Mononuclear cell (primary cell): ENCODE results near the gene MORN2. TPM values are rescaled to one million over a fixed set of nuclear protein-coding genes. Genes with fewer than 3 reads are reported as not detected.

ENCODE experiments used
- H3K27me3 ChIP-seq: 2 replicates; pipeline ENCODE4 v1.6.0; 2011; ENCODE audit warnings: low read length, control low read depth; ENCODE audit not compliant: insufficient read depth
- H3K4me1 ChIP-seq: 2 replicates; pipeline ENCODE4 v1.5.1; 2011; ENCODE audit warnings: mild to moderate bottlenecking, low read length, control low read depth; ENCODE audit not compliant: insufficient read depth
- H3K4me3 ChIP-seq: 2 replicates; pipeline ENCODE4 v1.5.1; 2011; ENCODE audit warnings: mild to moderate bottlenecking, low read length, moderate library complexity
- H3K9me3 ChIP-seq: 2 replicates; pipeline ENCODE4 v1.5.1; 2011; ENCODE audit warnings: low read depth, mild to moderate bottlenecking, control low read depth, low read length
- total RNA-seq: library from RNA; depleted of rRNA; stranded (reverse); fragments of >200 nt; gene quantifications from one replicate; pipeline ENCODE4 v1.2.3, GENCODE V29; 2012

Gene MORN2
- total RNA-seq, 1 donor: 1.2 TPM

- peaks cover 19% of the 10 kb centered on the region for H3K4me1 ChIP-seq
- H3K4me3 ChIP-seq: no peak overlapping the region
- peaks cover 4% of the 10 kb centered on the region for H3K9me3 ChIP-seq
- no peaks in the 10 kb centered on the region for H3K27me3 ChIP-seq
Measured at GRCh38 chr2:38873763-38874162, 2.0 kb upstream of the MORN2 start.

GRCh38 chr2:38875227-38875575 lies 575 bp upstream of the MORN2 start:
- Histone ChIP-seq H3K9me3 (no peaks in the 10 kb centered on the region), H3K27me3 (no peaks in the 10 kb centered on the region), H3K4me3 (peak overlapping the region; percentile 95)

DNA sequence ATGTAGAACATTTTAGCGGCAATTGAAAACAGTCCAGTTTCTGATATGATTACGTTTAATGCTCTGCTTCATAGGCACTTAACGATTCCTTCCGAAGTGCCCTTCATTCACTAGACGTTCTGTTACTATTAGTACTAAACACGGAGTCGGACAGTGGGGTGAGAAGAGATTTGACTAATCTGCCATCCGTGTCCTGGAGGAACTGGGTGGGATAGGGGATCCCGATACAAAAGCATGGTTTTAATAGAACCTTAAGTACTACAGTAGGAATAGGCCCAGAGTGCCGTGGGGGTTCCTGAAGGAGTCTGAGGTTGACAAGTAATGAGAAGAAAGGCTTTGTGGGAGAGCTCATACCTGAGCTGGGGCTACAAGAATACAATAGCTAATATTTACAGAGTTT lies 631 bp downstream of the MORN2 start:
- Histone ChIP-seq H3K4me3 (peak overlapping the region; percentile 95), H3K9me3 (no peaks in the 10 kb centered on the region), H3K27me3 (no peaks in the 10 kb centered on the region), H3K4me1 (peaks cover 19% of the 10 kb centered on the region)

More at GRCh38 chr2:38875227-38875575, 575 bp upstream of the MORN2 start:
- peaks cover 19% of the 10 kb centered on the region for H3K4me1 ChIP-seq

DNA sequence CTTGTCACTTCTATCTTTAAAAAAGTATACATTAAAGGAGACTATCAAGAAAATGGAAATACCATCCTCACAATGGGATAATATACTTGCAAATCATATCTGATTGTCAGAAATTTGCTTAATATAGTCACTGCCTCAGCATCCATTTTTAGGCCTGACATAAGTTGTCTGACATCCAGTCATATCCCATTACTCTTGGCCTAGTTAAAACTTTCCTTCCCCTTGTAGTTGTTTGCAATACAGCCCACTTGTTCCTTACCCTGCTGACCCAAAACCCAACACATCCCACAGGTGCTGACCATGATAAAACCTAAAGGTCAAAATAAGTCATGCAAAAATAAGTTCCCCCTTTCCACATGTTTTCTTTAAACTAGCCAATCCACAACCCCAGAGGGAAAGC lies 10.3 kb downstream of the MORN2 start:
- Histone ChIP-seq H3K4me3 (no peak overlapping the region), H3K27me3 (no peaks in the 10 kb centered on the region), H3K9me3 (no peaks in the 10 kb centered on the region), H3K4me1 (no peaks in the 10 kb centered on the region)

DNA sequence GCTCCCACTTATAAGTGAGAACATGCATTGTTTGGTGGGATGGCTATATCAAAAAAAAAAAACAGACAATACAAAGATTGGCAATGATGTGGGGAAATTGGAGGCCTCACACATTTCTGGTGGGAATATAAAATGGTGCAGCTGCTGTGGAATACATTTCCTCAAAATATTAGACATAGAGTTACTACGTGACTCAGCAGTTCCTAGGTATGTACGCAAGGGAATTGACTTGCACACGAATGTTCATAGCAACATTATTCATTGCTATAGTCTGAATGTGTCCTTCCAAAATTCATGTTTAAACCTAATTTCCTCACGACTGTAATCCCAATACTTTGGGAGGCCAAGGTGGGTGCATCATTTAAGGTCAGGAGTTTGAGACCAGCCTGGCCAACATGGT lies 11.6 kb downstream of the MORN2 start:
- H3K4me1 ChIP-seq: no peaks in the 10 kb centered on the region
- H3K27me3 ChIP-seq: no peaks in the 10 kb centered on the region
- H3K4me3 ChIP-seq: no peak overlapping the region
- no peaks in the 10 kb centered on the region for H3K9me3 ChIP-seq

DNA sequence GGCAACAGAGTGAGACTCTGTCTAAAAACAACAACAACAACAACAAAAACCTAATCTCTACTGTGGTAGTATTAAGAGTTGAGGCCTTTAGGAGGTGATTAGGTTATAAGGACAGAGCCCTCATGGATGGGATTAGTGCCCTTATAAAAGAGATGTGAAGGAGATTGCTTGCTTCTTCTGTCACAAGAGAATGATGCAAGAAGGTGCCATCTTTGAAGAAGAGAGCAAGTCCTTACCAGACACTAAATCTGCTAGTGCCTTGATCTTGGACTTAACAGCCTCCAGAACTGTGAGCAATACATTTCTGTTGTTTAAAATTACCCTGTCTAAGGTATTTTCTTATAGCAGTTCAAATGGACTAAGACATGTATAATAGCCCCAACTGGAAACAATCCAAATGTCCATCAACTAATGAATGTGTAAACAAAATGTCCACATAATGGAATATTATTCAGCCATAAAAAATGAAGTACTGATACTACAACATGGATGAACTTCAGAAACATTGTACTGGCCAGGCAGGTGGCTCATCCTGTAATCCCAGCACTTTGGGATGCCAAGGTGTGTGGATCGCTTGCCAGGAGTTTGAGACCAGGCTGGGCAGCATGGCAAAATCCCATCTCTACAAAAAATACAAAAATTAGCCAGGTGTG lies 12.3 kb downstream of the MORN2 start:
- Histone ChIP-seq H3K9me3 (no peaks in the 10 kb centered on the region), H3K27me3 (no peaks in the 10 kb centered on the region), H3K4me3 (no peak overlapping the region), H3K4me1 (no peaks in the 10 kb centered on the region)

DNA sequence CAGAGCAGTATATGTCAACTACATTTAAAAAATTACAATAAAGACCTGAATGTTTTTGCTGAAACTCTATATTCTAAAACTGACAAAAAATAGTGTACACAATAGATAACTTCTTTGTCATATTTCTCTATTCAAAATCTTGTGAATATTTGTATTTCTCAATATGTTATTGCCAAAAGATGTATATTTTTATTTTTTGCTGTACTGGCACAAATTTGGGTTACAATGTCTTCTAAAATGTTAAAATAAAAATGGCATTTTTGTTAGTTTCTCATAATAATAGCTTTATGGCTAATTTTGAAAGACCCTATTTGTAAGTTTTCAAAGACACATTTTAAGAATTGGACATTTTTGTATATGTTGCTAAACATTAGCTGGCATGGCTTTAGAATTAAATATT lies 13.3 kb downstream of the MORN2 start:
- H3K27me3 ChIP-seq: no peaks in the 10 kb centered on the region
- H3K9me3 ChIP-seq: no peaks in the 10 kb centered on the region
- H3K4me3 ChIP-seq: no peak overlapping the region
- H3K4me1 ChIP-seq: no peaks in the 10 kb centered on the region

DNA sequence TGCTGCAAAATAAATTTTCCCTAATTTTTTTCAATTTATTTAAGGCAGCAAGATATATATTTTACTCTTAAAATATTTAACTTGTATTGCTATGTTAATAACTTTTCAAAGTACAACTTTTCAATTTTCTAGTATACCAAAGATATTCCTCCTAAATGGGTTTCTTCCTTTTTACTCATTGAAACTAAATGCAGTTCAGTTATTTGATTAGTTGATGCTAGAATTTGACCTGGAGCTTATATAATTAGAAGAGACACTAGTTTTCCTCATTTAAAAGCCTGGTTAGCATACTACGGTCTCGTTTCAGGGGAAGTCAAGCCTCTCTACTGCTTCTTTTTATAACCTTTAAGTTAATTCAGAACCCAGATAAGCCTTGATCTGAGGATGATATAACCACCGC lies 13.8 kb downstream of the MORN2 start, which contains the start of gene ARHGEF33:
Gene ARHGEF33, plus strand, starts transcription at position 301 of the 400 bp plus-strand sequence. CDS start 29,573 bp downstream, outside the sequence.
- Histone ChIP-seq H3K4me3 (no peak within 1 kb of the TSS), H3K9me3 (no peaks in the 10 kb centered on the region), H3K4me1 (no peaks in the 10 kb centered on the region), H3K27me3 (no peaks in the 10 kb centered on the region)

- no peaks in the 10 kb centered on the region for H3K27me3 ChIP-seq
- H3K9me3 ChIP-seq: no peaks in the 10 kb centered on the region
- H3K4me3 ChIP-seq: no peak overlapping the region
- H3K4me1 ChIP-seq: no peaks in the 10 kb centered on the region
Measured at GRCh38 chr2:38892819-38893218, 17.0 kb downstream of the MORN2 start.

DNA sequence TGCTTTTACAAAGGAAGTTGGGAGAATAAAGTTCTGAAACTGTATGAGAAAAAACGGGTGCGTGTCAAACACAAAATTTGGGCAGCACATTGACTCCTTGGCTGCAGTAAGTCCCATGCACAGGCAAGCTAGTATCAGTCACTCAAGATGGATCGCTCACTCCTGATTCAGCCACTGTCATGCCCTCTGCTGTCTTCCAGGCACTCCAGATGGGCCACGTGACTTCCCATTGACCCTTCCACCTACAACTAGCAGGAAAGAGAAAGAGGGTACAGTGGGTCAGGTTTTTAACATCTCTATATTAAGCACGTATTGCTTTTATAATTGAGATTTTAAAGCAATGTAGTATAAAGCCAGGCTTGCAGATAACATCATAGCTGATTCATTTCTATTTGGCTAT lies 22.5 kb downstream of the MORN2 start:
- Histone ChIP-seq H3K4me3 (no peak overlapping the region), H3K4me1 (no peaks in the 10 kb centered on the region), H3K9me3 (no peaks in the 10 kb centered on the region), H3K27me3 (no peaks in the 10 kb centered on the region)

DNA sequence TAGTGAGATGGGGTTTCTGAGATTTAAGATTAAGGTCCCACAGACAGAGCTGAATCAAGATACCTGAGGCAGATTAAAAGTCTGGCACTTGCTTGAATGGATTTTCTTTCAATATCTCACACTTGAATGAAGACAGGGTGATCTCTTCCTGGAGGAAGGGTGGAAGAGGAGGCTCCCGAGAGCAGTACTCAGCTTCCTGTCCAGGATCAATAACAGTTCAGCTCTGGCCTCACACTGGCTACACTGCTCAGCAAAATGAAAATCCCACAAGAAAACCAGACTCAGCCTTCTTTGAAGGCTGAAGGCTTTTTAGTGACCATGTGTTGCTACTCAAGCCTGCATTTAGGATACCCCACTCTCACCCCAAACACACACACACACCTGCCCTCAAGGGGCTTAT lies 24.9 kb downstream of the MORN2 start:
- Histone ChIP-seq H3K4me1 (no peaks in the 10 kb centered on the region), H3K9me3 (no peaks in the 10 kb centered on the region), H3K4me3 (no peak overlapping the region), H3K27me3 (no peaks in the 10 kb centered on the region)

DNA sequence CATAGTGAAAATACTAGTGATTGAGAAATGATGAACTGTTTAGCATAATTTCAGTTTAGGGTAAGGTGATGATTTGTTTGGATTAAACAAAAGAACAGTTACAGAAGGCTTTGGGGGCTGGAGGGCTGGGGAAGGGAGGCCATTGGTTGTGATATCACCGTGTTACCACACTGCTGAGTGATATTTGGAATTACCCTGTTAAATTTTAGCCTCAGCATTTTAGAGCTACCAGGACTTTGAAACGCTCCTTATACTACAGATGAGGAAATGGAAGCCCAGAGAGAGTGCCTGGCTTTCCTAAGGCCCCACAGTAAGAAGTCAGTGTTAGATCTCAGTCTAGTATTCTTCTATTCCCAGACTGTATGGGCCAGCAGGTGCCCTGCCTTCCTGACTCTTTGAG lies 29.5 kb downstream of the MORN2 start:
- Histone ChIP-seq H3K27me3 (no peaks in the 10 kb centered on the region), H3K9me3 (no peaks in the 10 kb centered on the region), H3K4me3 (no peak overlapping the region), H3K4me1 (no peaks in the 10 kb centered on the region)

GRCh38 chr2:38907242-38907641 lies 31.5 kb downstream of the MORN2 start:
- no peaks in the 10 kb centered on the region for H3K4me1 ChIP-seq
- H3K4me3 ChIP-seq: no peak overlapping the region
- no peaks in the 10 kb centered on the region for H3K27me3 ChIP-seq
- no peaks in the 10 kb centered on the region for H3K9me3 ChIP-seq

DNA sequence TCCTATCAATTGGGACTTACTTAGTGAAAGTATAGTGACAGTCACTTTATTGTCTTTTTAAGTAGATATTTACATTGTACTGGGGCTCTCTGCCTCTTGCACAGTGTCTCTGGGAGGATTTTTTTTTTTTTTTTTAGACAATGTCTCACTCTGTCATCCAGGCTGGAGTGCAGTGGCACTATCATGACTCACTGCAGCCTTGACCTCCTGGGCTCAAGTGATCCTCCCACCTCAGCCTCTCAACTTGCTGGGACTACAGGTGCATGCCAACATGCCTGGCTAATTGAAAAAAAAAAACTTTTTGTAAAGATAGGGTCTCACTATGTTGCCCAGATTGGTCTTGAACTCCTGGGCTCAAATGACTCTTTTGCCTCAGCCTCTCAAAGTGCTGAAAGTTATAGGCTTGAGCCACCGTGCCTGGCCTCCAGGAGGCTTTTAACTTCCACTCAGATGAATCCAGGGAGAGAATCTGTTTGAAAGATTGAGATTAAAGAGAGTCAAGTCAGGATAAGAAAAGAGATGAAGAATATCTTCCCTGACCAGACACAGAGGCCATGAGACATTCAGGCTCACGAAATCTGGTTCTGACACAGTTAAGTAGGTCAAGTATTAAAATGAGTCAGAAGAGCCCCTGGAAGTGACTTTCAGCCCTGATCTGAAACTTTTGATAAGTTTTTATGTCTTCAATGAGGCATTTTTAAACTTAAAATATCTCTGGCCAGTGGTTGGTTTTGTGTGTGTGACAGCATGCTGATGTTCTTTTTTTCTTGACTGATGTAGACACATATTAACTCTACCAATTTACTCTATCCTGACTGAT lies 32.2 kb downstream of the MORN2 start:
- Histone ChIP-seq H3K9me3 (no peaks in the 10 kb centered on the region), H3K27me3 (no peaks in the 10 kb centered on the region), H3K4me3 (no peak overlapping the region), H3K4me1 (no peaks in the 10 kb centered on the region)

GRCh38 chr2:38909872-38910271 lies 34.1 kb downstream of the MORN2 start:
- Histone ChIP-seq H3K4me1 (no peaks in the 10 kb centered on the region), H3K4me3 (no peak overlapping the region), H3K27me3 (no peaks in the 10 kb centered on the region), H3K9me3 (no peaks in the 10 kb centered on the region)

- Histone ChIP-seq H3K27me3 (no peaks in the 10 kb centered on the region), H3K4me3 (no peak overlapping the region), H3K4me1 (no peaks in the 10 kb centered on the region), H3K9me3 (no peaks in the 10 kb centered on the region)
Measured at GRCh38 chr2:38911191-38911590, 35.4 kb downstream of the MORN2 start.
